ENCODE data around the gene SGSH.

Gene SGSH

DNA sequence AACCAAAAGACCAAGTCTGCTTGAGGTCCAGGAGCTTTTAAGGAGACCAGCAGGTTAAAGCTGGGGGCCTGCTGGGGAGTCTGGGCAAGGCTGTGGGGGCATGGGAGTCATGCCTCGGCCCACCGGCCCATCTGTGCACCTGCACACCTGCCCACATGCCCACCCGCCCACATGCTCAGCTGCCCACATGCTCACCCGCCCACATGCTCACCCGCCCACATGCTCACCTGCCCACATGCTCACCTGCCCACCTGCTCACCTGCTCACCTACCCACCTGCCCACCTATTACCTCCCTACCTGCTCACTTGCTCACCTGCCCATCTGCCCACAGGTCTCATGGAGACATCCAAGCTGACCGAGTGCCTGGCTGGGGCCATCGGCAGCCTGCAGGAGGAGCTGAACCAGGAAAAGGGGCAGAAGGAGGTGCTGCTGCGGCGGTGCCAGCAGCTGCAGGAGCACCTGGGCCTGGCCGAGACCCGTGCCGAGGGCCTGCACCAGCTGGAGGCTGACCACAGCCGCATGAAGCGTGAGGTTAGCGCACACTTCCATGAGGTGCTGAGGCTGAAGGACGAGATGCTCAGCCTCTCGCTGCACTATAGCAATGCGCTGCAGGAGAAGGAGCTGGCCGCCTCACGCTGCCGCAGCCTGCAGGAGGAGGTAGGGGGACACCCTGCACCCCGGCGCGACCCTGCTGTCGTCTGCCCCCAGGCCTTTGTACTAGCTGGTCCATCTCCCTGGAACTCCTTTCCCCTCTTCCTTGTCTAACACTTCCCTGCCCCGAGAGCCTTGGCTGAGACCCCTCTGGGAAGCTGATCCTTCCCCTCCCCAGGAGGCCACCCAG, 36.3 kb downstream of the SGSH start:
- DNase-seq (ENCODE audit: low read depth): no peak

- DNase-seq (ENCODE audit: low read depth): no peak
Measured at GRCh38 chr17:80182845-80183223, 37.3 kb downstream of the SGSH start.

DNA sequence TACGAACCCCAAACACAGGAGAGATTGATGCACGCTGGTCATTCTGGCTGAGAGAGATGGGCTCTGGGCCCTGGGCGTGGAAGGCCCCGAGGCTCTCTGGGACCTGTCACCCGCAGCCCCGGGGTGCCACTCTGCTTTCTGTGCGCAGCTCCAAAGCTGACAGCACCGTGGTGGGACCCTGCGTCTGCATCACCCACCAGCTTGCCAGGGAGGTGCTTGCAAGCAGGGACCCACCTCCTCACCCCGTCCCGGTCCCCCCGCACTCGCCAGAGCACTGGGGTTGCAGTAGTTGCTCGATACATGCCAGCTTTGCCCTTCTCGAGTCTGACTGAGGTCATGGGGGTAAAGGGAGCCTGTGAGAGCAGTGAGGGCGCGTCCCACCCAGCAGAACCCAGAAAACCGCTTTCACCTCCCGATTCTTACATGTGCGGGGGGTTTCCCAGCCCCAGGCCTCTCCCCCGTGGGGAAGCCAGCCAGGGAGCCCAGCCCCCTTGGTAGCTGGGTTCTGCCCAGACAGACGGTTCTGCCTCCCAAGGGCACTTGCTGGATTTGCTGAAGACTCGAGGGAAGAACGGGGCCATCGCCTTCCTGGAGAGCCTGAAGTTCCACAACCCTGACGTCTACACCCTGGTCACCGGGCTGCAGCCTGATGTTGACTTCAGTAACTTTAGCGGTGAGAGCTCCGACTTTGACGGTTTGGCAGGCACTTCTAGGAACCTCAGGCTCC, 37.9 kb downstream of the SGSH start:
- no peak for DNase-seq (ENCODE audit: low read depth)

DNA sequence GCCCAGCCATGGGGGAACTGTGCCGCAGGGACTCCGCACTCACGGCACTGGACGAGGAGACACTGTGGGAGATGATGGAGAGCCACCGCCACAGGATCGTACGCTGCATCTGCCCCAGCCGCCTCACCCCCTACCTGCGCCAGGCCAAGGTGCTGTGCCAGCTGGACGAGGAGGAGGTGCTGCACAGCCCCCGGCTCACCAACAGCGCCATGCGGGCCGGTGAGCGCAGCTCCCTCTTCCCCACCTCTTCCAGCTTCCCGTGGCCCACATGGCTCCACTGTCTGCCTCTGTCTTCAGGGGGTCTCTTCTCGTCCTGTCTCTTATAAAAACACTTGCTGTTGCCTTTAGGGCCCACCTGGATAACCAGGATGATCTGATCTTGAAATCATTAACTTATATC, 38.7 kb downstream of the SGSH start:
- no peak for DNase-seq (ENCODE audit: low read depth)

DNA sequence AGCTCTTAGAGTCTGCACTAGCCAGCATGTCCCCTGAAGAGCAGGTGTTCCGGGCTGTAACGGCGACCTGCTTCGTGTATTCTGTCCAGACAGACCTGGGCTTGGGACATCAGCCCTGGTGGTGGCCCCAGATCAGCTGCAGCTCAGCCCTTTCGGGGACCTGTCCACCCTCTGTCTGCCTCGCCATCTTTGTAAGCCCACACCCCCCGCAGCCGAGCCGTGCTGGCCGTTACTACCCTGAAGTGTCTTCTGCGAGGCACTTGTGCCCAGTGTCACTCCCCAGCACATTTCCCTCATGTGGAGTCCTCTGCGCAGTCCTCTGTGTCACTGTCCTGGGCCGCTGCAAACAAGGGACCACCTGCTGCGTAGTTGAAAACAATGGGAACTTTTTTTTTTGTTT, 39.9 kb downstream of the SGSH start:
- DNase-seq (ENCODE audit: low read depth): no peak

GRCh38 chr17:80177986-80178595, 42.0 kb downstream of the SGSH start:
- no peak for DNase-seq (ENCODE audit: low read depth)

DNA sequence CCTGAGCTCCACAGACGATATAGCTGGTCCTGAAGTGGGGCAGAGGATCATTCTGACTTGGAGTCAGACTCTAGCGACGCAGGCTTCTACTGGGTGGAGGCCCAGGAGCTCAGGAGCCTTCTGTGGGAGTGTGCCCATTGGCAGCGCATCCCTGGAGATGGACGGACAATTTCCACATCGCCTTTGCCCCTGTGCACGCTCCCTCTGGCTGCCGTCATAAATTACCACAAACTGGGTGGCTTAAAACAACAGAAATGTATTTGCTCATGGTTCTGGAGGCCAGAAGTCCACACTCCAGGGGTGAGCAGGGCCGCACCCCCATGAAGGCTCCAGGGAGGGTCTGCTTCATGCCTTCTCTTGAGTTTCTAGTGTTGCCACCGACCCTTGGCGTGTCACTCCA, 43.4 kb downstream of the SGSH start:
- DNase-seq (ENCODE audit: low read depth): no peak

DNA sequence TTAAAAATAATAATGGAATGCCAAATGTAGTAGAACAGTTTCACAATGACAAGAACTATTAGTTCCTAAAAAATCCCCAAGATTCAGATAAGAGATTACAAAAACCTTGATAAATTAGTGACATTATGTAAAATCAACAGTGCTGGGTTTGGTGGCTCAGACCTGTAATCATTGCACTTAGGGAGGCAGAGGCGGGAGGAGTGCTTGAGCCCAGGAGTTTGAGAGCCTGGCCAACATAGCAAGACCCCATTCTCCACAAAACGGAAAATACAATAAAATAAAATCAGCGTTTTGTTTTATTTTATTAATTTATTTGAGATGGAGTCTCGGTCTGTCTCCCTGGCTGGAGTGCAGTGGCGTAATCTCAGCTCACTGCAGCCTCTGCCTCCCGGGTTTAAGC, 46.2 kb downstream of the SGSH start:
- no peak for DNase-seq (ENCODE audit: low read depth)

GRCh38 chr17:80173126-80173525, 47.0 kb downstream of the SGSH start:
- DNase-seq (ENCODE audit: low read depth): no peak

GRCh38 chr17:80171681-80172080, 48.5 kb downstream of the SGSH start:
- no peak for DNase-seq (ENCODE audit: low read depth)

GRCh38 chr17:80169784-80170500, 50.2 kb downstream of the SGSH start, which contains the start of gene CARD14:
Gene CARD14, plus strand, starts transcription at chr17:80170030. Its CDS starts 11,409 bp downstream, at chr17:80181439.
- DNase-seq (ENCODE audit: low read depth): no peak

DNA sequence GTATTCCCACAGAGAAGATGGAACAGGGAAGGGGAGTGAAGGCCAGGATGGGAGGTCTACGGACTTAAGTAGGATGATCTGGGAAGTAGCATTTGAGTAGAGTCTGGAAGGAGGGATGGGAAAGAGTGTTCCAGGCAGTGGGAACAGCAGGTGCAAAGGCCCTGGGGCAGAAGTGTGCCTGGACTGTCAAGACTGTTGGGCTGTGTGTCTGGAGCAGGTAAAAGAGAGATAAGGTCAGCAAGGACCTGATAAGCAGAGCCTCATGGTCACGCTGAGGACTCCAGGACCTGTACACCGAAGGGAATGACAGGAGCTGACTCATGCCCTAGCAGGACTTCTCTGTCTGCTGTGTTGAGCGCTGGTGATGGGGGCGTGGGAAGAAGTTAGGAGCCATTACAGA, 51.0 kb downstream of the SGSH start:
- DNase-seq (ENCODE audit: low read depth): no peak

DNA sequence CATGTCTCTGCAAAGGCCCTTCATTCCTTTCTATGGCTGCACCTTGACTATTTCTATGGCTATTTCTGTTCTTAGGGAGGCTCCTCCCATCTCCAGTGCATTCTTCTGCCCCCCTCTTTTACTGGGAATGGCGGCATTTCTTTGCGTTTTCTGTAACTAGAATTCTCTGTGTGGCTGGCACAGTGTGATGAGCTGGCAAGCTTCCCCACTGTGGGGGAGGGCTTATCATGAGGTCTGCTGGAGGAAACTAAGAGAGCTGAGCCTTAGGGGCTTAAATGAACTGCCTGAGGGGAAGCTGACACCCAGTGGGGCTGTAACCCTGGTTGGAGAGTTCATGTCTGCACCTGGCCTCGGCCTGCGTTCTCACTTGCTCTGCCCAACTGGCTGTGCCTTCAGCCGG, 51.8 kb downstream of the SGSH start:
- no peak for DNase-seq (ENCODE audit: low read depth)

DNA sequence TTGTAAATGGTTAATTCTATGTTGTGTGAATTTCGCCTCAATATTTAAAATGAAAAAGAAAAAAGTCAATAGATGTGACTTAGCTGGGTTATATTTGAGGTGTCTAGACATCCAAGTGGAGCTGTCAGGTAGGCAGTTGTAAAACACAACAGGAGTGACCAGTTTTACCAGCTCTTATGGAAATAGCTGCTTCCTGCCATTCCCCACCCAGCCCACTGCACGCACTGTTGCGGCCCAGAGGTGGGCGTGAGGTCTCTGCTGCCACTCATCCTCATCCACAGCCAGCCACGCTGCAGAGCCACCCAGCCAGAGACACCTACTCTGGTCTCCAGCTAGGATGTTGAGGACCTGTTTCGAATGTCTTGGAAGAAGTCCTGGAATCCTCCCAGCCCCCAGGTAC, 53.7 kb downstream of the SGSH start:
- no peak for DNase-seq (ENCODE audit: low read depth)

- no peak for DNase-seq (ENCODE audit: low read depth)
Measured at GRCh38 chr17:80164185-80164584, 55.9 kb downstream of the SGSH start.

GRCh38 chr17:80163336-80163735, 56.8 kb downstream of the SGSH start:
- no peak for DNase-seq (ENCODE audit: low read depth)

- DNase-seq (ENCODE audit: low read depth): no peak
Measured at GRCh38 chr17:80160536-80160935, 59.6 kb downstream of the SGSH start.

Data from fibroblast of gingiva (primary cell).